ENCODE measurements around the gene KLHL14. TPM values are rescaled to one million over a fixed set of nuclear protein-coding genes. Genes with fewer than 3 reads are reported as not detected.

Gene KLHL14
- total RNA-seq, 1 donor, result not detected

- Histone ChIP-seq H3K27ac (ENCODE audit: low read depth, low read length) (no peak overlapping the region), H3K9me3 (ENCODE audit: low read depth, low read length) (no peaks in the 10 kb centered on the region), H4K20me1 (ENCODE audit: insufficient read depth, low read length) (no peaks in the 10 kb centered on the region), H3K4me1 (ENCODE audit: insufficient read depth, low read length) (no peaks in the 10 kb centered on the region), H3K79me2 (ENCODE audit: insufficient read depth, low read length) (no peaks in the 10 kb centered on the region), H2AFZ (ENCODE audit: low read length) (no peak overlapping the region), H3K36me3 (ENCODE audit: insufficient read depth, low read length) (no peaks in the 10 kb centered on the region), H3K4me2 (ENCODE audit: insufficient read depth, low read length) (no peak overlapping the region), H3K27me3 (ENCODE audit: insufficient read depth, low read length) (no peaks in the 10 kb centered on the region), H3K4me3 (ENCODE audit: insufficient read depth, low read length) (no peak overlapping the region)
- TF ChIP-seq, protein P1, sequence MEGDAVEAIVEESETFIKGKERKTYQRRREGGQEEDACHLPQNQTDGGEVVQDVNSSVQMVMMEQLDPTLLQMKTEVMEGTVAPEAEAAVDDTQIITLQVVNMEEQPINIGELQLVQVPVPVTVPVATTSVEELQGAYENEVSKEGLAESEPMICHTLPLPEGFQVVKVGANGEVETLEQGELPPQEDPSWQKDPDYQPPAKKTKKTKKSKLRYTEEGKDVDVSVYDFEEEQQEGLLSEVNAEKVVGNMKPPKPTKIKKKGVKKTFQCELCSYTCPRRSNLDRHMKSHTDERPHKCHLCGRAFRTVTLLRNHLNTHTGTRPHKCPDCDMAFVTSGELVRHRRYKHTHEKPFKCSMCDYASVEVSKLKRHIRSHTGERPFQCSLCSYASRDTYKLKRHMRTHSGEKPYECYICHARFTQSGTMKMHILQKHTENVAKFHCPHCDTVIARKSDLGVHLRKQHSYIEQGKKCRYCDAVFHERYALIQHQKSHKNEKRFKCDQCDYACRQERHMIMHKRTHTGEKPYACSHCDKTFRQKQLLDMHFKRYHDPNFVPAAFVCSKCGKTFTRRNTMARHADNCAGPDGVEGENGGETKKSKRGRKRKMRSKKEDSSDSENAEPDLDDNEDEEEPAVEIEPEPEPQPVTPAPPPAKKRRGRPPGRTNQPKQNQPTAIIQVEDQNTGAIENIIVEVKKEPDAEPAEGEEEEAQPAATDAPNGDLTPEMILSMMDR (IDR thresholded peaks at IDR 0.05; ENCODE audit: extremely low read depth, low read depth, low read length), result no peak
- DNase-seq (ENCODE audit: insufficient read length, low spot score, missing footprints), result no peak
Measured at GRCh38 chr18:32634876-32635431, 137.9 kb downstream of the KLHL14 start.

DNA sequence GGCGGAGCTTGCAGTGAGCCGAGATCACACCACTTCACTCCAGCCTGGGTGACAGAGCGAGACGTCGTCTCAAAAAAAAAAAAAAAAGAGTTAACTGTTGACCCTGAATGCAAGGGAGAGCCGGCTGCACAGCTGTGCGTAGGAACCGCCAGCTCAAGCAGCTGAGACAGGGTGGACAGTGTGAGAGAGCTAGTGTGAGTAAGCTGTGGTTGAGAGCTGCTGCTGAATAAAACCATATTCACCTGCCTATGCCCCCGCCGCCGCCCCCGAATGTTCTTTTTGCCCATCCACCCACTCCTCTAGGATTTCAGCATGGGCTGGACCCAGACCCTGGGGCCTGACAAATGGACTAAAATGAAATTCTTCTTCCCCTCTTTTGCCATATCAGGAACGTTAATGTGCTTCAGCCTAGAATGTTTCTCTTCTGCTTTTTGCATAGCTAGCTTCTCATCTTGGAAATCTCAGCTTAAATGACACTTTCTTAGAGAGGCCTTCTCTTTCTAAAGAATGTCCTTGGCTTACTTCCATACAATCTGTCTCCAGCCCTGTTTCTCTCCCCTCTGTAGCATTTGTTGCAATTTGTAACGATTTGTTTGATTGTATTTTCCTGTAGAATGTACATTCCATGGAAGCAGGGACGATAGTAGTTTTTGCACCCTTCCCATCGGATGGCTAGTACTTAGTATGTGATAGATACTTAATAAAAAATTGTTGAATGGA, 142.7 kb downstream of the KLHL14 start:
- Histone ChIP-seq H3K4me2 (ENCODE audit: insufficient read depth, low read length) (no peak overlapping the region), H3K36me3 (ENCODE audit: insufficient read depth, low read length) (no peaks in the 10 kb centered on the region), H3K9me3 (ENCODE audit: low read depth, low read length) (no peaks in the 10 kb centered on the region), H3K27me3 (ENCODE audit: insufficient read depth, low read length) (no peaks in the 10 kb centered on the region), H3K4me1 (ENCODE audit: insufficient read depth, low read length) (no peaks in the 10 kb centered on the region), H2AFZ (ENCODE audit: low read length) (no peak overlapping the region), H3K27ac (ENCODE audit: low read depth, low read length) (no peak overlapping the region), H3K4me3 (ENCODE audit: insufficient read depth, low read length) (no peak overlapping the region), H4K20me1 (ENCODE audit: insufficient read depth, low read length) (no peaks in the 10 kb centered on the region), H3K79me2 (ENCODE audit: insufficient read depth, low read length) (no peaks in the 10 kb centered on the region)
- no peak for DNase-seq (ENCODE audit: insufficient read length, low spot score, missing footprints)
- TF ChIP-seq, protein P1 (IDR thresholded peaks at IDR 0.05; ENCODE audit: extremely low read depth, low read depth, low read length), result no peak

- no peaks in the 10 kb centered on the region for H3K27me3 ChIP-seq (ENCODE audit: insufficient read depth, low read length)
- H3K27ac ChIP-seq (ENCODE audit: low read depth, low read length), result no peak overlapping the region
- H3K4me2 ChIP-seq (ENCODE audit: insufficient read depth, low read length), result no peak overlapping the region
- H2AFZ ChIP-seq (ENCODE audit: low read length), result no peak overlapping the region
- no peaks in the 10 kb centered on the region for H3K36me3 ChIP-seq (ENCODE audit: insufficient read depth, low read length)
- peak; percentile 25 for DNase-seq (ENCODE audit: insufficient read length, low spot score, missing footprints)
- H3K79me2 ChIP-seq (ENCODE audit: insufficient read depth, low read length), result no peaks in the 10 kb centered on the region
- H3K4me3 ChIP-seq (ENCODE audit: insufficient read depth, low read length), result no peak overlapping the region
- H3K9me3 ChIP-seq (ENCODE audit: low read depth, low read length), result no peaks in the 10 kb centered on the region
- H4K20me1 ChIP-seq (ENCODE audit: insufficient read depth, low read length), result no peaks in the 10 kb centered on the region
- TF ChIP-seq, protein P1 (IDR thresholded peaks at IDR 0.05; ENCODE audit: extremely low read depth, low read depth, low read length), result no peak
- H3K4me1 ChIP-seq (ENCODE audit: insufficient read depth, low read length), result no peaks in the 10 kb centered on the region
Measured at GRCh38 chr18:32629292-32629691, 143.5 kb downstream of the KLHL14 start.

- Histone ChIP-seq H3K27me3 (ENCODE audit: insufficient read depth, low read length) (no peaks in the 10 kb centered on the region), H4K20me1 (ENCODE audit: insufficient read depth, low read length) (no peaks in the 10 kb centered on the region), H3K4me1 (ENCODE audit: insufficient read depth, low read length) (no peaks in the 10 kb centered on the region), H3K27ac (ENCODE audit: low read depth, low read length) (no peak overlapping the region), H3K36me3 (ENCODE audit: insufficient read depth, low read length) (no peaks in the 10 kb centered on the region), H3K79me2 (ENCODE audit: insufficient read depth, low read length) (no peaks in the 10 kb centered on the region), H3K9me3 (ENCODE audit: low read depth, low read length) (no peaks in the 10 kb centered on the region), H3K4me2 (ENCODE audit: insufficient read depth, low read length) (no peak overlapping the region), H2AFZ (ENCODE audit: low read length) (no peak overlapping the region), H3K4me3 (ENCODE audit: insufficient read depth, low read length) (no peak overlapping the region)
- no peak for DNase-seq (ENCODE audit: insufficient read length, low spot score, missing footprints)
- TF ChIP-seq, protein P1 (IDR thresholded peaks at IDR 0.05; ENCODE audit: extremely low read depth, low read depth, low read length), result no peak
Measured at GRCh38 chr18:32624182-32624723, 148.6 kb downstream of the KLHL14 start.

Measured in osteoblast (primary cell).